UCSD-AML1 (cell line): ENCODE data around the gene SCFD2.
A peak's percentile ranks its signal among the peaks of the same experiment; 100 is the strongest.

Experiments
- DNase-seq: peaks from one replicate; lab custom pipeline; 2025; ENCODE audit not compliant: unreplicated experiment; lab: John Stamatoyannopoulos, UW

Gene SCFD2

DNA sequence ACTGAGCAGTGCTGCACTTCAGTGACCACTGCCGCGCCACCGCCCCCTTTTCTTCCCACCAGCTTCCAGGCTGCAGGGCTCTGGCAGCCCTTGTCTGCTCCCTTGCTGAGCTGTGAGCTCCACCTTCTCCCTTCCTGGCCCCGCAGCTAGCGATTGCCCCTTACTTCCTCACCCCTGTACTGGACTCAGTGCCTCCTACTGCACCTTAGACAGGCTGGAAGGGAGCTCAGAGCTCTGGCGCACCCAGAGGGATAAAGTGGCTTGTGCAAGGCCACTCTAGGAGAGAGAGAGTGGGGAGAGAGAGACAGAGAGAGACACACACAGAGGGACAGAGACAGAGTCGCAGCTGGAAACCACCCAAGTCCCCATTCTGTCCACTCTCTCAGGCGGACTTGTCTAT lies 497.7 kb downstream of the SCFD2 start:
- no peak for DNase-seq

- DNase-seq: no peak
Measured at GRCh38 chr4:52867163-52867562, 498.7 kb downstream of the SCFD2 start.

- no peak for DNase-seq
Measured at GRCh38 chr4:52866734-52867133, 499.1 kb downstream of the SCFD2 start.

- DNase-seq: no peak
Measured at GRCh38 chr4:52865300-52865699, 500.6 kb downstream of the SCFD2 start.

- DNase-seq: no peak
Measured at GRCh38 chr4:52864793-52865192, 501.1 kb downstream of the SCFD2 start.

DNA sequence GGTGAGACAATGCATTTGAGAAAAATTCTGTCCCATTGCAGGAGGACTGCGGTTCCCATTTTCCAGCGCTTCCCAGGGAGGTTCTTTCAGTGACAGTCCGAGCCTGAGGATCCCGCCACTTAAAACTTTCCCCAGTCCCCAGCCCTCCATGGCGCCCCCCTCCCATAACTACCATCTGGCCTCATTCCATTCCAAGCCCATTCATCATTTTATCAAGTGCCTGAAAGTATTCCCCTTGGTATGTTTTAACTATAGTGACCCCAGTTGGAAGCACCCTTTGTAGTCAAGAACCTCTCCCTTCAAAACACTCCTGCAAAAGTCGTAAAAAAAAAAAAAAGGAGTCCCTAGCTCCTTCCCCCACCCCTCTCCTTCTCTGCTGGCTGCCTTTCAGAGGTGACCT lies 502.5 kb downstream of the SCFD2 start:
- DNase-seq: no peak

GRCh38 chr4:52862639-52863161 lies 503.2 kb downstream of the SCFD2 start:
- no peak for DNase-seq

- DNase-seq: peak; percentile 79
Measured at GRCh38 chr4:52861879-52862616, 503.8 kb downstream of the SCFD2 start, which contains the start of gene RASL11B. TSS of gene RASL11B (plus strand) at chr4:52862317. CDS start at chr4:52862508, 191 bp downstream.

DNA sequence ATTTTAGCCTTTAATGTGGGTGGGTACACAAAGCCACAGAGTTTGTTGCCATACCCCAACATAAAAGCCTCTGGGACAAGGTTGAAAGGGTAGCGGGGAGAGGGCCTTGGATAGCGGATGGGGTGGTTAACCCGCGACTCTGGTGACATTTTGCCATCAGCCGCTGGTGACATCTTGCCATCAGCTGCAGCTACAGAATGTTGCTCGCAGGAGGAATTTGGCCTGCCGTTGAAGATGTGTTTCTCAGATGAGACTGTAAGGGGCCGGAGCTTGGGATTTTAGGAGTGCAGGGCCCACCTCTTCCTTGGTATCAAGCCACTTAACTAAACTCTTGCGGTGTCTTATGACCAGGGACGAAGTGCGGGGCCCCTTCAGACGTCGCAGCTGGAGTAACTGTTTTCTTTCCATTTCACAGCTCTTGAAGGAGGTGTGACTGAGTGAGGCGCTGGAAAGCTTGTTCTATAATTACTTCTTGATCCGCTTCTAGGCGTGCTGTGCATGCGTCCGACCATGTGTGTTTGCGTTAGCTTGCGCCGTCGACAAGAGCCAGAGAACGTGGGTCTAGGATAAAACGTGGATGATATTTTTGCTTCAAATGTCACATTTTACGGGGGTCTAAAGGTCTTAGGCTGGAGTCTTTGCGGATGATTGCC lies 504.6 kb downstream of the SCFD2 start:
- DNase-seq: no peak

- DNase-seq: no peak
Measured at GRCh38 chr4:52860361-52860760, 505.5 kb downstream of the SCFD2 start.

- DNase-seq: no peak
Measured at GRCh38 chr4:52856801-52857200, 509.1 kb downstream of the SCFD2 start.

DNA sequence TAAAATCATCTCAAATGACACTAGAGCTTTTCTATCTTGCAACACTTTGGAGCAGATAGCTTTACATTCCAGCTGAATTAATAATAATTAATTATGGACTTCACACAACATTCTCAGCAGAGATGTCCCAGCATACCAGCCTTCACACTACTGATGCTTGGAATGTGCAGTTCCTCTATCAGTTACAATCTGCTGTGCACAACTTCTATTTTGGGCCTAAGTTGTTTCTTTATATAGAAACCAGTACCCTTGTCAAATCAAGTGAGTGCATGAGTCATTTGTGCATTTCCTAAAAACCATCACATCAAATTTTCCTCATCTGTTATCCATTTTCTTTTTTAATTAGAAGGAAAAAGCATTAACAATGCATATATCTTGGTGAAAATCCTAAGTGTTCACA lies 512.5 kb downstream of the SCFD2 start:
- DNase-seq: no peak

GRCh38 chr4:52852711-52853110 lies 513.1 kb downstream of the SCFD2 start:
- DNase-seq: no peak

DNA sequence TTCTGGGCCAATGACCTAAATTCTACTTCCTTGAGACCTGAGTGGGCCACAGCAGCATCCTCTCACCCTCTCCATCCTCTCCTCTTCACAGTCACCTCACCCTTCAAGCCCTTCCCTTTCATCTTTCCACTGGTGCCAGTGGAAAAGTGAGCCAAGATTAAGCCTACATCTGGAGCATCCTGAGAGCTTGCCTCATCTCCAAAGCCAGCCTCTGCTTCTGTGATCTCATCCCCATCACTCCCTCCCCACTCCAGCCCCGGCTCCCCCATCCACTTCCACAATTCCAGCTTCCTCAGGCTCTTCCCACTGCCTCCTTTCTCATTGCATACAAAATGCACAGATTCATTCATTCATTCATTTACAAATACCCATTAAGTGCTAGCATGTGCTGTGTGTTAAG lies 513.8 kb downstream of the SCFD2 start:
- DNase-seq: no peak

GRCh38 chr4:52850406-52851124 lies 515.3 kb downstream of the SCFD2 start:
- DNase-seq: no peak

DNA sequence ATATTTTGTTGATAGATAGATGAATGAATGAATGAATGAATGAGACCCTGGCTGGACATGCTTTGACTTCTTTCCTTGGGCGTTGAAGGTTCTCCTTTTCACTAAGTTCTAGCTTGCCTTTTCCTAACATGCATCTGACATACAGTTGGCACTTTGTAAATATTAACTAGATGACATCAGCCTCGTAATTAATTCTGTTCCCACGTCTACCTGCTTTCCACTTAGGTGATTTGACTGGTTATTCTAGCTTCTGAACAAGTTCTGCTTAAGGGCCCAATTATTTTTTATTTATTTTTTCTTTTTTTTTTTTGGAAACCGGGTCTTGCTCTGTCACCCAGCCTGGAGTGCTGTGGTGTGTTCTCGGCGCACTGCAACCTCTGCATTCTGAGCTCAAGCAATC lies 517.6 kb downstream of the SCFD2 start:
- no peak for DNase-seq

DNA sequence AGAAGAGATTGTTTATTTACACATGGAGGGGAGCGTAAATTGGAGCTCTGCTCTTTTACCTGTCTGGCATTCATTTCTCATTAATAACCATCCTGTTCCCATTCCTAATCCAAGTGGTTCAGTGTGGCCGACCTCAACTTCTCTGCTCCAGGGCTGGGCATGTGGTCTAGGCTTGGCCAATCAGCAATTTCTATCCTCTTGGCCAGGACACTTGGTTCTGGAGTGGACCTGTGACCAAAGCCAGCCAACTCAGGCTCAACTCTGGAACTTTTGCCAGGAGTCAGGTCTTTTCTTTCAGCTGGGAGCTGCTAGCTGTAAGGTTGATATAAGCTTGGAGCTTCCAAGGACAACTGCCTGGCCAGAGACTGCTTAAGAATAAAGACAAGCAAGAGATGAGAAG lies 519.4 kb downstream of the SCFD2 start:
- DNase-seq: no peak

- DNase-seq: no peak
Measured at GRCh38 chr4:52844596-52844995, 521.3 kb downstream of the SCFD2 start.

DNA sequence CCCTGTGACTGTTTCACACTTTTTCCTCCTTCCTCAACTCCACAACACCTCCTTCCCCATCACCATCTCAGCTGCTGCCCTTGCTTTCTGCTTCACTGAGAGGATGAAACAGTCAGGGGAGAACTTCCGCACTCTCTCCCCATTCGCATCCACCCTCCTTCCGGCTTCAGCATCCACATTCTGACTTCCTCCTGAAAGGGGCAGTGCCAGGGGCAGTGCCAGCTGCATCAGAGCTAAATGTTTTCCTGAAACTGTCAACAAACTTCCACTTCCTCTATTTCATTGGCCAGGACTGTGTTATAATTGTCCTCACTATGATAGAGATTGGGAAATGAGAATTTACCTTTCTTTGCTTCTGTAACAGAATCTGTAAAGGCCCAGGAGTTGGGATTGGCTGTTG lies 521.9 kb downstream of the SCFD2 start:
- peak; percentile 51 for DNase-seq

- no peak for DNase-seq
Measured at GRCh38 chr4:52843351-52843750, 522.5 kb downstream of the SCFD2 start.

DNA sequence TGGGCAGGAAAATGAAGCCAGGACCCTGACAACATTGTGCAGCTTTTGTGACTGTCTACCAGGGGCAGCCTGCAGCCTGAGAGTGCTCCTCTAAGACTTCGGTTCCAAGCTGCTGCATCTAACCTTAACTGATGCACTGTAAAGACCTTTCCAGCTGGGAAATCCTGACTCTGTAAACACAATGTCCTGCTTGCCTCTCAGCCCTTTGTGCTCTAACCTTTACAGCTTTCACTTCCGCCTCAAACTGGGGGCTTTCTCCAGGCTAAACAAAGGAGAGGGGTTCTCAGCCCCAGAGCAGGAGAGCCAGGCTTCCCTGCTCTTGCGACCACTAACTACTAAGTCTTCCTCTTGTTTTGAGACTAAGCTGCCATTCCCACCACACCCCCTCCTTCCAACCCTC lies 523.1 kb downstream of the SCFD2 start:
- no peak for DNase-seq
